Hepatocyte (in vitro differentiated cells): ENCODE data around the gene DNAL4.

ENCODE experiments used
- CTCF ChIP-seq: fragments of 200-600 bp; sonication (generic); IDR thresholded peaks from 2 replicates; pipeline ENCODE4 v1.5.1; 2016; ENCODE audit warnings: antibody characterized with exemption, mild to moderate bottlenecking; ENCODE audit not compliant: poor library complexity
- EZH2 ChIP-seq: fragments of 200-600 bp; sonication (generic); IDR thresholded peaks from 2 replicates; pipeline ENCODE4 v1.6.1; 2016; ENCODE audit warnings: antibody characterized with exemption, mild to moderate bottlenecking, borderline replicate concordance

- TF ChIP-seq CTCF (no peak), EZH2 (no peak)
These were observed 7.3 kb downstream of the DNAL4 start for GRCh38 chr22:38786631-38787030.
